DOHH2 (cell line): Measurements from ENCODE around the gene AFDN.

Experiments
- H3F3A ChIP-seq: fragments of 200-600 bp; sonication (generic), shearing (Covaris generic); 2 replicates; pipeline ENCODE4 v1.6.0; 2016; ENCODE audit warnings: antibody characterized with exemption, mild to moderate bottlenecking; ENCODE audit not compliant: control insufficient read depth, insufficient read depth
- H3K27ac ChIP-seq: fragments of 200-600 bp; sonication (generic); 2 replicates; pipeline ENCODE4 v1.5.1; 2014; ENCODE audit warnings: low read depth, mild to moderate bottlenecking, low read length, moderate library complexity
- H3K27me3 ChIP-seq: fragments of 200-600 bp; sonication (generic); 2 replicates; pipeline ENCODE4 v1.6.1; 2014; ENCODE audit warnings: mild to moderate bottlenecking, low read length, mixed read lengths; ENCODE audit not compliant: control insufficient read depth
- H3K36me3 ChIP-seq: fragments of 200-600 bp; sonication (generic); 2 replicates; pipeline ENCODE4 v1.6.1; 2014; ENCODE audit warnings: mild to moderate bottlenecking, low read length, moderate library complexity, mixed read lengths; ENCODE audit not compliant: control insufficient read depth
- H3K4me1 ChIP-seq: fragments of 200-600 bp; sonication (generic); 2 replicates; pipeline ENCODE4 v1.6.1; 2014; ENCODE audit warnings: mild to moderate bottlenecking, low read length, mixed read lengths; ENCODE audit not compliant: control insufficient read depth
- H3K4me2 ChIP-seq: fragments of 200-600 bp; sonication (generic); 2 replicates; pipeline ENCODE4 v1.6.0; 2014; ENCODE audit warnings: mild to moderate bottlenecking, low read length, moderate library complexity
- H3K4me3 ChIP-seq: fragments of 200-600 bp; sonication (generic); 2 replicates; pipeline ENCODE4 v1.5.1; 2014; ENCODE audit warnings: mild to moderate bottlenecking, low read length, mixed read lengths
- H3K79me2 ChIP-seq: fragments of 200-600 bp; sonication (generic); 2 replicates; pipeline ENCODE4 v1.6.1; 2014; ENCODE audit warnings: mild to moderate bottlenecking, low read length, mixed read lengths; ENCODE audit not compliant: control insufficient read depth
- H3K9me2 ChIP-seq: fragments of 200-600 bp; sonication (generic); replicated peaks from 2 replicates; pipeline ENCODE4 v1.6.1; 2014; ENCODE audit warnings: mild to moderate bottlenecking, low read length, mixed read lengths; ENCODE audit not compliant: control insufficient read depth
- H3K9me3 ChIP-seq: fragments of 200-600 bp; sonication (generic); 2 replicates; pipeline ENCODE4 v1.6.1; 2014; ENCODE audit warnings: antibody characterized with exemption, low read length, mixed read lengths; ENCODE audit not compliant: control insufficient read depth, insufficient read depth
- H4K20me1 ChIP-seq: fragments of 200-600 bp; sonication (generic); 2 replicates; pipeline ENCODE4 v1.6.0; 2014; ENCODE audit warnings: low read depth, mild to moderate bottlenecking, antibody characterized with exemption, low read length, moderate library complexity; ENCODE audit not compliant: control insufficient read depth, insufficient read depth
- CTCF ChIP-seq: fragments of 200-600 bp; sonication (generic); IDR thresholded peaks from one replicate; pipeline ENCODE4 v1.5.1; 2014; ENCODE audit warnings: antibody characterized with exemption, mild to moderate bottlenecking, low read depth, low read length; ENCODE audit not compliant: poor library complexity, severe bottlenecking
- EZH2phosphoT487 ChIP-seq: fragments of 200-600 bp; sonication (generic); IDR thresholded peaks from 2 replicates; pipeline ENCODE4 v1.6.1; 2017; ENCODE audit warnings: borderline replicate concordance, mild to moderate bottlenecking, antibody characterized with exemption, low read length, moderate library complexity, mixed read lengths

AFDN gene

GRCh38 chr6:167892835-167893815 is 66.4 kb downstream of the AFDN start:
- H3K27ac ChIP-seq = no peak overlapping the region
- H3K4me2 ChIP-seq = no peak overlapping the region
- H3K9me2 ChIP-seq = no peaks in the 10 kb centered on the region
- no peaks in the 10 kb centered on the region for H3K27me3 ChIP-seq
- TF ChIP-seq CTCF = no peak
- TF ChIP-seq EZH2phosphoT487 = no peak
- H3K4me3 ChIP-seq = no peak overlapping the region
- no peaks in the 10 kb centered on the region for H3K4me1 ChIP-seq
- H3F3A ChIP-seq = no peaks in the 10 kb centered on the region
- H4K20me1 ChIP-seq = no peaks in the 10 kb centered on the region
- no peaks in the 10 kb centered on the region for H3K79me2 ChIP-seq
- no peaks in the 10 kb centered on the region for H3K9me3 ChIP-seq
- no peaks in the 10 kb centered on the region for H3K36me3 ChIP-seq

- Histone ChIP-seq H3K36me3 (no peaks in the 10 kb centered on the region), H3K9me2 (no peaks in the 10 kb centered on the region), H3F3A (no peaks in the 10 kb centered on the region), H3K27me3 (no peaks in the 10 kb centered on the region), H4K20me1 (no peaks in the 10 kb centered on the region), H3K27ac (no peak overlapping the region), H3K79me2 (no peaks in the 10 kb centered on the region), H3K4me2 (no peak overlapping the region), H3K4me3 (no peak overlapping the region), H3K4me1 (no peaks in the 10 kb centered on the region), H3K9me3 (no peaks in the 10 kb centered on the region)
- no peak for TF ChIP-seq CTCF
- TF ChIP-seq EZH2phosphoT487 = no peak
These were observed 68.3 kb downstream of the AFDN start for GRCh38 chr6:167894965-167895364.

GRCh38 chr6:167896648-167897047 is 69.9 kb downstream of the AFDN start:
- no peaks in the 10 kb centered on the region for H4K20me1 ChIP-seq
- no peaks in the 10 kb centered on the region for H3F3A ChIP-seq
- no peaks in the 10 kb centered on the region for H3K27me3 ChIP-seq
- H3K4me1 ChIP-seq = no peaks in the 10 kb centered on the region
- H3K79me2 ChIP-seq = no peaks in the 10 kb centered on the region
- no peaks in the 10 kb centered on the region for H3K9me2 ChIP-seq
- H3K4me2 ChIP-seq = no peak overlapping the region
- no peak overlapping the region for H3K27ac ChIP-seq
- H3K36me3 ChIP-seq = no peaks in the 10 kb centered on the region
- TF ChIP-seq CTCF = no peak
- TF ChIP-seq EZH2phosphoT487 = no peak
- H3K4me3 ChIP-seq = no peak overlapping the region
- no peaks in the 10 kb centered on the region for H3K9me3 ChIP-seq
